HUES6 (cell line): ENCODE data around the gene FKBP4.
"Not testable (repeated sequence)": the region's sequence is repeated elsewhere in the genome, so short reads cannot be mapped to it uniquely, and the experiment has no call there.

Source experiments
- H3K27ac ChIP-seq: 2 replicates; pipeline ENCODE4 v1.7.0; 2013; ENCODE audit warnings: low read depth, mild to moderate bottlenecking, low read length, inconsistent platforms
- H3K27me3 ChIP-seq: 2 replicates; pipeline ENCODE4 v1.6.1; 2013; ENCODE audit warnings: low read length; ENCODE audit not compliant: control insufficient read depth, insufficient read depth
- H3K36me3 ChIP-seq: 2 replicates; pipeline ENCODE4 v1.6.1; 2013; ENCODE audit warnings: low read length; ENCODE audit not compliant: control insufficient read depth, insufficient read depth
- H3K4me1 ChIP-seq: 2 replicates; pipeline ENCODE4 v1.6.1; 2013; ENCODE audit warnings: low read length; ENCODE audit not compliant: control insufficient read depth, insufficient read depth
- H3K4me3 ChIP-seq: 2 replicates; pipeline ENCODE4 v1.5.1; 2013; ENCODE audit warnings: low read depth, low read length
- H3K9ac ChIP-seq: one replicate; pipeline ENCODE4 v1.6.1; 2013; ENCODE audit warnings: mild to moderate bottlenecking, low read length
- H3K9me3 ChIP-seq: 2 replicates; pipeline ENCODE4 v1.6.1; 2013; ENCODE audit warnings: low read depth, low read length; ENCODE audit not compliant: control insufficient read depth, insufficient read depth

The FKBP4 gene

GRCh38 chr12:2764398-2764797 lies 30.4 kb upstream of the FKBP4 start:
- Histone ChIP-seq H3K4me1 (no peaks in the 10 kb centered on the region; the same call in 1 of the 2 replicates), H3K27me3 (peaks cover 29% of the 10 kb centered on the region; the same call in 1 of the 2 replicates), H3K4me3 (no peak overlapping the region), H3K9ac (no peak overlapping the region), H3K36me3 (no peaks in the 10 kb centered on the region), H3K27ac (no peak overlapping the region), H3K9me3 (no peaks in the 10 kb centered on the region)

- peaks cover 23% of the 10 kb centered on the region; the same call in 1 of the 2 replicates for H3K27me3 ChIP-seq
These were observed 29.7 kb upstream of the FKBP4 start for GRCh38 chr12:2765052-2765451.

GRCh38 chr12:2765608-2766007 lies 29.2 kb upstream of the FKBP4 start:
- Histone ChIP-seq H3K4me3 (no peak overlapping the region), H3K9ac (no peak overlapping the region), H3K27me3 (peaks cover 19% of the 10 kb centered on the region; the same call in 1 of the 2 replicates), H3K27ac (no peak overlapping the region), H3K4me1 (no peaks in the 10 kb centered on the region; the same call in 1 of the 2 replicates), H3K9me3 (no peaks in the 10 kb centered on the region), H3K36me3 (no peaks in the 10 kb centered on the region)

More at GRCh38 chr12:2765052-2765451, 29.7 kb upstream of the FKBP4 start:
- Histone ChIP-seq H3K4me3 (no peak overlapping the region), H3K9ac (no peak overlapping the region), H3K9me3 (no peaks in the 10 kb centered on the region), H3K27ac (no peak overlapping the region), H3K4me1 (no peaks in the 10 kb centered on the region; the same call in 1 of the 2 replicates), H3K36me3 (no peaks in the 10 kb centered on the region)

GRCh38 chr12:2768224-2768961 lies 26.4 kb upstream of the FKBP4 start:
- no peak overlapping the region for H3K27ac ChIP-seq
- peaks cover 19% of the 10 kb centered on the region; the same call in 1 of the 2 replicates for H3K27me3 ChIP-seq
- no peaks in the 10 kb centered on the region; the same call in 1 of the 2 replicates for H3K4me1 ChIP-seq
- no peak overlapping the region for H3K9ac ChIP-seq
- H3K4me3 ChIP-seq, result no peak overlapping the region
- H3K36me3 ChIP-seq, result no peaks in the 10 kb centered on the region
- no peaks in the 10 kb centered on the region for H3K9me3 ChIP-seq

GRCh38 chr12:2769866-2770533 lies 24.8 kb upstream of the FKBP4 start:
- no peaks in the 10 kb centered on the region for H3K9me3 ChIP-seq
- peaks cover 11% of the 10 kb centered on the region; the same call in 1 of the 2 replicates for H3K27me3 ChIP-seq
- H3K4me3 ChIP-seq, result no peak overlapping the region
- H3K27ac ChIP-seq, result no peak overlapping the region
- no peaks in the 10 kb centered on the region for H3K36me3 ChIP-seq
- H3K4me1 ChIP-seq, result no peaks in the 10 kb centered on the region; the same call in 1 of the 2 replicates
- no peak overlapping the region for H3K9ac ChIP-seq

GRCh38 chr12:2770544-2770943 lies 24.2 kb upstream of the FKBP4 start:
- H3K4me3 ChIP-seq, H3K27ac ChIP-seq, H3K9ac ChIP-seq, H3K4me1 ChIP-seq, H3K36me3 ChIP-seq, H3K9me3 ChIP-seq: not testable (repeated sequence)
- H3K27me3 ChIP-seq, result peaks cover 11% of the 10 kb centered on the region; the same call in 1 of the 2 replicates

- H3K36me3 ChIP-seq, result no peaks in the 10 kb centered on the region
- no peak overlapping the region for H3K4me3 ChIP-seq
- H3K27ac ChIP-seq, result no peak overlapping the region
- H3K9ac ChIP-seq, result no peak overlapping the region
- no peaks in the 10 kb centered on the region for H3K4me1 ChIP-seq
- H3K27me3 ChIP-seq, result peaks cover 10% of the 10 kb centered on the region; the same call in 1 of the 2 replicates
- no peaks in the 10 kb centered on the region for H3K9me3 ChIP-seq
These were observed 22.4 kb upstream of the FKBP4 start for GRCh38 chr12:2772370-2772769.

- Histone ChIP-seq H3K27ac (no peak overlapping the region), H3K9ac (no peak overlapping the region), H3K36me3 (no peaks in the 10 kb centered on the region), H3K9me3 (no peaks in the 10 kb centered on the region), H3K27me3 (peaks cover 2% of the 10 kb centered on the region; the same call in 1 of the 2 replicates), H3K4me3 (no peak overlapping the region), H3K4me1 (no peaks in the 10 kb centered on the region; the same call in 1 of the 2 replicates)
These were observed 21.4 kb upstream of the FKBP4 start for GRCh38 chr12:2773199-2773875.

- H3K27ac ChIP-seq, result no peak overlapping the region
- H3K4me1 ChIP-seq, result peaks cover 7% of the 10 kb centered on the region; the same call in 1 of the 2 replicates
- no peaks in the 10 kb centered on the region; the same call in 1 of the 2 replicates for H3K27me3 ChIP-seq
- H3K36me3 ChIP-seq, result no peaks in the 10 kb centered on the region
- no peak overlapping the region for H3K9ac ChIP-seq
- no peak overlapping the region for H3K4me3 ChIP-seq
- H3K9me3 ChIP-seq, result no peaks in the 10 kb centered on the region
These were observed 19.3 kb upstream of the FKBP4 start for GRCh38 chr12:2775431-2775830.

GRCh38 chr12:2776129-2776806 lies 18.5 kb upstream of the FKBP4 start:
- Histone ChIP-seq H3K36me3 (no peaks in the 10 kb centered on the region), H3K9ac (no peak overlapping the region), H3K27ac (no peak overlapping the region), H3K4me1 (peaks cover 7% of the 10 kb centered on the region; the same call in 1 of the 2 replicates), H3K27me3 (no peaks in the 10 kb centered on the region; the same call in 1 of the 2 replicates), H3K9me3 (no peaks in the 10 kb centered on the region), H3K4me3 (no peak overlapping the region)
